ENCODE data around the gene CCDC82.

CCDC82 gene

GRCh38 chr11:96306933-96307775, 82.6 kb downstream of the CCDC82 start:
- DNase-seq (ENCODE audit: low spot score) = peak; percentile 88

GRCh38 chr11:96306600-96306932, 83.1 kb downstream of the CCDC82 start:
- no peak for DNase-seq (ENCODE audit: low spot score)

- no peak for DNase-seq (ENCODE audit: low spot score)
Measured at GRCh38 chr11:96306071-96306470, 83.6 kb downstream of the CCDC82 start.

- no peak for DNase-seq (ENCODE audit: low spot score)
Measured at GRCh38 chr11:96303980-96304379, 85.7 kb downstream of the CCDC82 start.

GRCh38 chr11:96303064-96303463, 86.6 kb downstream of the CCDC82 start:
- DNase-seq (ENCODE audit: low spot score) = peak; percentile 49
